Measurements from ENCODE around the gene KAZN.

DNA sequence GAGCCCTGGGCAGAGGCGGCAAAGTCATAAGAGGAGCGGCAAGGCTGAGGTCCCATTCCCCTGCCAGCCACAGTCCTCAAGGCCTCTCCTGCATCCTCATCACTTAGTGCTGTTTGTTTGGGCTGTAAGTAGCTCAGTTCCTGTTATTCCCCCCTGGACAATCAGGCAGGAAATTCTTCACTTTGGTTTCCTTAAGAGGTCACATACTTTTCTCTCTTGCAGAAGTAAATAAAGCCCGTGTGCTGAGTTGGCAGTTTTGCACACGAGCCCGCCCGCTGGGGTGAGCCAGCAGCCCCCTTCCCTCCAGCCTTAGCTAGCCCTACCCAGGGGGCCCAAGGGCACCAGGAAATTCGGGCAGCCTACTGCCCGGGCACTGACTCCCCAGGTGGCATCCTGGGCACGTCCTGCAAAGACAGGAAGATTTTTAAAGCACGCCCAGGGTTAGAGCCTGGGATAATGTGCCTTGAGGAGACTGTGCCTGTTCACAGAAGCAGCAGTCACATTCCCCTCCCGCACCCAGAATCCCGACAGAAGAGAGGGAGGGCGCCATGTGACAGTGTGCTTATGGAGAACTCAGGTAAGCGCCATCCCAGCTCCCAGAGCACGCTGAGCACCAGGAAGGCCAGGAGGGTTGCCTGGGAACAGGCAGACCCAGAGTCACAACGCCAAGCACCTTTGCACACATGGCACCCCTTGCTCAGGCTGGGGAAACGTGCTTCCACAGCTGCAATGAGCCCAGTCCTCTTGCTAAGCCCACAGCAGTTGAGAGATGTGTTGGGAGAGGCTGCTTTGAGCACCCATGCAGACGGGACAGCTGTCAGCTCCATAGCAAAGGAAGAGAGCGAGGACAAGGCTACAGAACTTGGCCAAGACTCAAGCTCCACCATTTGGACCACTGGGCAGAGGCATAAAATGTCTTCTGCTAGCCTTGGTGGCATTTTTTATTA, 410.6 kb downstream of the KAZN start:
- TF ChIP-seq YY1 (IDR thresholded peaks at IDR 0.05; ENCODE audit: low read depth) (no peak), EGR1 (IDR thresholded peaks at IDR 0.05) (no peak), TEAD4 (IDR thresholded peaks at IDR 0.05) (no peak), EP300 (IDR thresholded peaks at IDR 0.05; ENCODE audit: borderline replicate concordance) (no peak), TCF12 (IDR thresholded peaks at IDR 0.05; ENCODE audit: low read depth) (no peak), FOXM1 (IDR thresholded peaks at IDR 0.05; ENCODE audit: borderline replicate concordance, low read depth) (no peak), TAF1 (IDR thresholded peaks at IDR 0.05; ENCODE audit: low read depth) (no peak), RAD21 (IDR thresholded peaks at IDR 0.05; ENCODE audit: low read depth) (no peak), CEBPB (IDR thresholded peaks at IDR 0.05) (no peak)
- TF ChIP-seq, protein P1, sequence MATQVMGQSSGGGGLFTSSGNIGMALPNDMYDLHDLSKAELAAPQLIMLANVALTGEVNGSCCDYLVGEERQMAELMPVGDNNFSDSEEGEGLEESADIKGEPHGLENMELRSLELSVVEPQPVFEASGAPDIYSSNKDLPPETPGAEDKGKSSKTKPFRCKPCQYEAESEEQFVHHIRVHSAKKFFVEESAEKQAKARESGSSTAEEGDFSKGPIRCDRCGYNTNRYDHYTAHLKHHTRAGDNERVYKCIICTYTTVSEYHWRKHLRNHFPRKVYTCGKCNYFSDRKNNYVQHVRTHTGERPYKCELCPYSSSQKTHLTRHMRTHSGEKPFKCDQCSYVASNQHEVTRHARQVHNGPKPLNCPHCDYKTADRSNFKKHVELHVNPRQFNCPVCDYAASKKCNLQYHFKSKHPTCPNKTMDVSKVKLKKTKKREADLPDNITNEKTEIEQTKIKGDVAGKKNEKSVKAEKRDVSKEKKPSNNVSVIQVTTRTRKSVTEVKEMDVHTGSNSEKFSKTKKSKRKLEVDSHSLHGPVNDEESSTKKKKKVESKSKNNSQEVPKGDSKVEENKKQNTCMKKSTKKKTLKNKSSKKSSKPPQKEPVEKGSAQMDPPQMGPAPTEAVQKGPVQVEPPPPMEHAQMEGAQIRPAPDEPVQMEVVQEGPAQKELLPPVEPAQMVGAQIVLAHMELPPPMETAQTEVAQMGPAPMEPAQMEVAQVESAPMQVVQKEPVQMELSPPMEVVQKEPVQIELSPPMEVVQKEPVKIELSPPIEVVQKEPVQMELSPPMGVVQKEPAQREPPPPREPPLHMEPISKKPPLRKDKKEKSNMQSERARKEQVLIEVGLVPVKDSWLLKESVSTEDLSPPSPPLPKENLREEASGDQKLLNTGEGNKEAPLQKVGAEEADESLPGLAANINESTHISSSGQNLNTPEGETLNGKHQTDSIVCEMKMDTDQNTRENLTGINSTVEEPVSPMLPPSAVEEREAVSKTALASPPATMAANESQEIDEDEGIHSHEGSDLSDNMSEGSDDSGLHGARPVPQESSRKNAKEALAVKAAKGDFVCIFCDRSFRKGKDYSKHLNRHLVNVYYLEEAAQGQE (IDR thresholded peaks at IDR 0.05; ENCODE audit: low read depth), result no peak
